Activated effector memory CD4-positive, alpha-beta T cell treated with Interleukin-2 at 50 U/mL for 16 hours (primary cell): ENCODE measurements around the gene DGCR2.
A peak's percentile ranks its signal among the peaks of the same experiment; 100 is the strongest.
"Not testable (repeated sequence)": the region's sequence is repeated elsewhere in the genome, so short reads cannot be mapped to it uniquely, and the experiment has no call there.

Experiments used
- DNase-seq: peaks from one replicate; pipeline ENCODE4 v3.0.0-alpha.2; 2020

The DGCR2 gene

GRCh38 chr22:19105867-19106802 is 16.1 kb downstream of the DGCR2 start:
- peak; percentile 27 for DNase-seq

GRCh38 chr22:19105456-19105855 is 16.8 kb downstream of the DGCR2 start:
- DNase-seq: no peak

DNA sequence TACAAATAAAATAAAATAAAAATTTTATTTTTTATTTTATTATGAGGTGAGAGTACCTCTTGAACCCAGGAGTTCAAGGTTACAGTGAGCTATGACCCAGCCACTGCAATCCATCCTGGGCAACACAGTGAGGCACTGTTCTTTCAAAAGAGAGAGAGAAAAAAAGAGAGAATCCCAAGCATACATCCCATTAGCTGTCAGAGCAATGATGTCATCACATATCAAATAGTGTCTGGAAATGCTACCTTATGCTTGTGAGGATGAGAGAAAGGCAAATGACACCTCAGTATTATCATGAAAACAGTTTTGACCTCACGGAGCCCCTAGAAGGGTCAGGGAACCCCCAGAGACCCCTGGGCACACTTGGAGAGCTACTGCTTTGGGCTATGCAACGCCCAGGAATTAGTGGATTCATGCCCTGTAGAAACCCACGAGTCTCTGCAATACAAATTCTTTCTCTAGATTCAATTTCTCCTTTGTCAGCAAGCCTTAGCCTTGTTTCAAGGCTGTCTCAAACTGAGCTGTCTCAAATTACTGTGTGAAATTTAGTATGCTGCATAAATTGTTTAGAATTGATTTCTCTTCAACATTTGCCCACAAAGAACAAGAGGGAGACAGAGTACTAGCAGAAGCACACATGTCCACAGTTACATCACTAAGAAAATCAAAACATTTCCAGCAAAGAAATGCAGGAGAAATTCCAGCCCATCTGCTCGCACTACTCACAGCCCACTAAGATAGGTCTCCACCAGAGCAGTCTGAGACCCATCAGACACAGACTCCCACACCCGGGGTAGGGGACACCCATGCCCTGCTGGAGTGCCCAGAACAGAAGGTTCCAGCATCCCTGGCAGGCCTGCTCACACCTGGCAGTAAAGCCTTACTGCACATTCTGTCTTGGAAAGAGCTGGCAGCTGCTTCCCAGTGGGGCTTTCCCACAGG is 18.1 kb downstream of the DGCR2 start:
- DNase-seq: no peak

- no peak for DNase-seq
These were observed 24.1 kb downstream of the DGCR2 start for GRCh38 chr22:19098157-19098556.

- DNase-seq: no peak
These were observed 24.7 kb downstream of the DGCR2 start for GRCh38 chr22:19097518-19097917.

DNA sequence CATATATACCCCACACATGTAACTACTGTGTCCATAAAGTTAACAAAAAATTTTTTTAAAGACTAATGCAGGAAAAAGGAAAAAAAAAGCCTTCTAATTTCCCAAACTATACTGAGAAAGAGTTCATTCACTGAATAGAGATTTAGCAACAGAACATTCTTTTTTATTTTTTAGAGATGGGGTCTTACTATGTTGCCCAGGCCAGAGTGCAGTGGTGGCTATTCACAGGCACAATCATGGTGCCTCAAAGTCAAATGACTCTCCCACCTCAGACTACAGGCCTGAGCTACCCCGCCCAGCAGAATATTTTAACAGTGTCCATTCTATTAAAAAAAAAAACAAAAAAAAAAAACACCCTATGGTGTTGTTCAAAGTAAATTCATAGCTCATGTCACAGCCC is 25.7 kb downstream of the DGCR2 start:
- no peak for DNase-seq

GRCh38 chr22:19094393-19094997 is 27.7 kb downstream of the DGCR2 start:
- no peak for DNase-seq

- no peak for DNase-seq
These were observed 29.5 kb downstream of the DGCR2 start for GRCh38 chr22:19092725-19093124.

GRCh38 chr22:19090586-19091127 is 31.6 kb downstream of the DGCR2 start:
- DNase-seq: no peak

GRCh38 chr22:19090183-19090582 is 32.0 kb downstream of the DGCR2 start:
- no peak for DNase-seq

DNA sequence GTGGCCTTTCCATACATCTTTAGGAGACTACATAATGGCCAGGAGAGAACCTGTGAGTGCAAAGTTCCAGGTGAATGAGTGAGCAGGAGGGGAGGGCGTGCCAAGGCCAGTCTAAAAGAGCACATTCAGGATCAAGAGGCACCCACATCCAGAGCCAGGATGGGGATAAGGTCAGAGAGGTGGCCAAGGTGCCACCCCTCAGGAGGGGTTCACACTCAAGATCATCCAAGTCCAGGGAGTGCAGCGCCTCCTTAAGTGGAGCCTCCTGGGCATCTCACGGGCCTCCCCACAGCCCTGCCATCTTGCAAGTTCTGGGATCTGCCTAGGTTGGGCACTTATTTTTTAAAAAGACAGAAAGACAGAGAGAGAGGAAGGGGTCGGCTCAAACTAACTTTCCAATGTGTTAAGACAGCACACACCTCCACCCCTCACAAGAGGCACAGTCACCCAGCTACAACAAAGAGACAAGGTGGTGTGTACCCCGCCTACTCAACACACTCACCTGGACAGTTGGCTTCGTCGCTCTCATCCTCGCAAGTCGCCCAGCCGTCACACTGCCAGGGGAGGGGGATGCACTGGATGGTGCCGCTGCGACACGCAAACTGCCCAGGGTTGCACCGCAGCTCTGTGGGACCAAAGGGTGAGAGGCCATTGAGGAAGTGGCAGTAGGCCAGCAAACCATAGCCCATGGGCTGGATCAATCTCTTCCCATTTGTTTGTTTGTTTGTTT is 33.2 kb downstream of the DGCR2 start:
- DNase-seq: no peak

- no peak for DNase-seq
These were observed 35.3 kb downstream of the DGCR2 start for GRCh38 chr22:19086896-19087295.

GRCh38 chr22:19086417-19086816 is 35.8 kb downstream of the DGCR2 start:
- DNase-seq: no peak

DNA sequence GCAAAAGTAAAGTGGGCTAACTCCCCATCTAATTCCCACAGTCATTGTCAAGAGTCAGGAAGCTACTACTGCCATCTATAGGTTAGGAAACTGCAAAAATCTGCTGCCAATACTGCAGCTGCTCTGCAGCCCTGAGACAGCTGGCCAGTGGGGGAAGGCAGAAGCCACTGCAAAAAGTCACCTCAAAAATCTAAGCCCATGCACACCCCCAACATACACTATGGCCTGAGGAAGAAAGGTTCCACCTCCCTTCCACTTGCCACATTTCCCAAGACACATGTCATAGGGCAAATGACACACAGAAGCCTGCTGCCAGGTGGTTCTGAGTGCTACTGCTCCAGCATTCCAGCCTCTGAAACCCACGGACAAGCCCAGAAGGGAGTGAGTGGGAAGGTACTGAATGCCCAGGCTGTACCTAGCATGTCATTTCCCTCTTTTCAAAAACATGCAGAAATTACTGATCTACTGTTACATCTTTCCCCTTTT is 36.9 kb downstream of the DGCR2 start:
- no peak for DNase-seq

- not testable (repeated sequence) for DNase-seq
These were observed 37.6 kb downstream of the DGCR2 start for GRCh38 chr22:19084586-19084985.

DNA sequence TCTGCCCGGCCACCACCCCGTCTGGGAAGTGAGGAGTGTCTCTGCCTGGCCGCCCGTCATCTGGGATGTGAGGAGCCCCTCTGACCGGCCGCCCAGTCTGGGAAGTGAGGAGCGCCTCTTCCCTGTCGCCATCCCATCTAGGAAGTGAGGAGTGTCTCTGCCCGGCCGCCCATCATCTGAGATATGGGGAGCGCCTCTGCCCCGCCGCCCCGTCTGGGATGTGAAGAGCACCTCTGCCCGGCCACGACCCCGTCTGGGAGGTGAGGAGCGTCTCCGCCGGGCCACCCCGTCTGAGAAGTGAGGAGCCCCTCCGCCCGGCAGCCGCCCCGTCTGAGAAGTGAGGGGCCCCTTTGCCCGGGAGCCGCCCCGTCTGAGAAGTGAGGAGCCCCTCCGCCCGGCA is 38.1 kb downstream of the DGCR2 start:
- not testable (repeated sequence) for DNase-seq

GRCh38 chr22:19082793-19083192 is 39.4 kb downstream of the DGCR2 start:
- no peak for DNase-seq

GRCh38 chr22:19082101-19082500 is 40.1 kb downstream of the DGCR2 start:
- no peak for DNase-seq

DNA sequence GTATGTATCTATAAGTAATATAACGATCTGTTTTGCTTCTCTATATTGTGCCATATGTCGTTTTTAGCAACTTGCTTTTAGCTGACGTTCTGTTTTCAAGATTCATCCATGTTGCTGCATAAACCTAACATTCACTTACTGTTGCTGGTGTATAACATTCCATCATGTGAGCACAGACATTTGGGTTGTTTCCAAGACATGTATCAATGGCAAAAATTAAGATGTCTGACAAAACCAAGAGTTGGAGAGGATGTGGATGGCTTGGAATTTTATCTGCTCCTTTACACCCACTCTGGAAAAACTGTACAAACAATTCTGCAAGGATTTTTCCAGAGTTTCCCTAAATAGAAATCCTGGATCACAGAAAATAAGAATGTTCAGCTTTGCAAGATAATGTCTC is 40.9 kb downstream of the DGCR2 start:
- no peak for DNase-seq

GRCh38 chr22:19080853-19081252 is 41.4 kb downstream of the DGCR2 start:
- no peak for DNase-seq

DNA sequence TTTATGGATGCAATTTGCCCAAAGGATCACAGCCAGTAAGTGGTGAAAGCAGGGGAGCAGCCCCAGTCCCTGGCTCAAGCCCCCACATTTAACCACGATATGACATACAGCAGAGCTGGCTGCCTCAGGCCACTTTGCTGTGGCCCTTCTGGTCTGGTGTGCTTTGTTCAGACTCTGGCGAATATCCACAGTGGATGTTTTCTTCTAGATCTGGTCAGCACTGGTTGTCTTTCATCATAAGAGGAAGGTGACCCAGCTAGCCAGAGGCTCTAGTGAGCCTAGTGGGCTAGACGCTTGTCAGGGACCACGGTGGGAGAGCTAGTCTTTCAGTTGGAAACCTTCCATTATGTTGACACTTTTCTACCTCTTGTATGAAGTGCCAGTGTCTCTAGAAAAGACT is 42.5 kb downstream of the DGCR2 start:
- DNase-seq: no peak

- DNase-seq: no peak
These were observed 46.8 kb downstream of the DGCR2 start for GRCh38 chr22:19075404-19075803.
